Trophoblast cell (in vitro differentiated cells and primary cell): ENCODE measurements around the gene NAV3.

Source experiments
- DNase-seq, 2 donors: peaks; one replicate each; pipeline ENCODE4 v3.0.0-alpha.2; 2016
- H2AFZ ChIP-seq: 2 replicates; pipeline ENCODE4 v1.6.1; 2013; ENCODE audit warnings: low read length, moderate library complexity, mild to moderate bottlenecking; ENCODE audit not compliant: insufficient read depth, poor library complexity
- H2AK5ac ChIP-seq: 2 replicates; pipeline ENCODE4 v1.6.1; 2013; ENCODE audit warnings: mild to moderate bottlenecking, low read length
- H2BK120ac ChIP-seq: 2 replicates; pipeline ENCODE4 v1.6.1; 2013; ENCODE audit warnings: low read length, mild to moderate bottlenecking, moderate library complexity; ENCODE audit not compliant: insufficient read depth, poor library complexity
- H2BK12ac ChIP-seq: 2 replicates; pipeline ENCODE4 v1.6.1; 2013; ENCODE audit warnings: mild to moderate bottlenecking, low read length, moderate library complexity
- H2BK5ac ChIP-seq: 2 replicates; pipeline ENCODE4 v1.6.1; 2013; ENCODE audit warnings: low read length, low read depth, moderate library complexity, mild to moderate bottlenecking; ENCODE audit not compliant: poor library complexity
- H3K14ac ChIP-seq: 2 replicates; pipeline ENCODE4 v1.6.1; 2013; ENCODE audit warnings: mild to moderate bottlenecking, low read length
- H3K18ac ChIP-seq: 2 replicates; pipeline ENCODE4 v1.6.1; 2013; ENCODE audit warnings: mild to moderate bottlenecking, low read length
- H3K23ac ChIP-seq: 2 replicates; pipeline ENCODE4 v1.6.1; 2013; ENCODE audit warnings: low read length
- H3K27ac ChIP-seq: 2 replicates; pipeline ENCODE4 v1.5.1; 2013; ENCODE audit warnings: low read depth, mild to moderate bottlenecking, inconsistent platforms, low read length, moderate library complexity
- H3K27me3 ChIP-seq: 2 replicates; pipeline ENCODE4 v1.6.1; 2013; ENCODE audit warnings: inconsistent platforms, mild to moderate bottlenecking, low read length, moderate library complexity; ENCODE audit not compliant: insufficient read depth
- H3K36me3 ChIP-seq, 2 experiments: 1 replicate in 1 of 2; 2 replicates in 1 of 2; pipeline ENCODE4 v1.6.1; 2013; ENCODE audit warnings: low read length in 2 of 2, mild to moderate bottlenecking in 2 of 2, moderate library complexity in 1 of 2; ENCODE audit not compliant: insufficient read depth in 2 of 2, control insufficient read depth in 1 of 2
- H3K4ac ChIP-seq: 2 replicates; pipeline ENCODE4 v1.6.1; 2013; ENCODE audit warnings: low read depth, mild to moderate bottlenecking, low read length, moderate library complexity
- H3K4me1 ChIP-seq, 2 experiments: 1 replicate in 1 of 2; 2 replicates in 1 of 2; pipeline ENCODE4 v1.6.1; 2013; ENCODE audit warnings: low read length in 2 of 2, mild to moderate bottlenecking in 2 of 2, moderate library complexity in 1 of 2; ENCODE audit not compliant: insufficient read depth in 2 of 2, control insufficient read depth in 1 of 2
- H3K4me2 ChIP-seq: 2 replicates; pipeline ENCODE4 v1.6.1; 2013; ENCODE audit warnings: inconsistent platforms, mild to moderate bottlenecking, low read length, moderate library complexity
- H3K4me3 ChIP-seq: 2 replicates; pipeline ENCODE4 v1.5.1; 2013; ENCODE audit warnings: mild to moderate bottlenecking, low read depth, low read length, inconsistent platforms
- H3K79me1 ChIP-seq: one replicate; pipeline ENCODE4 v1.6.1; 2013; ENCODE audit warnings: low read length
- H3K79me2 ChIP-seq: 2 replicates; pipeline ENCODE4 v1.6.1; 2013; ENCODE audit warnings: low read length, mild to moderate bottlenecking; ENCODE audit not compliant: control insufficient read depth, insufficient read depth, poor library complexity
- H3K9ac ChIP-seq: 2 replicates; pipeline ENCODE4 v1.6.1; 2013; ENCODE audit warnings: mild to moderate bottlenecking, low read length
- H3K9me3 ChIP-seq: 2 replicates; pipeline ENCODE4 v1.6.1; 2013; ENCODE audit warnings: low read depth, mild to moderate bottlenecking, control low read depth, inconsistent platforms, low read length; ENCODE audit not compliant: insufficient read depth
- H4K12ac ChIP-seq: 2 replicates; pipeline ENCODE4 v1.6.1; 2013; ENCODE audit warnings: low read depth, mild to moderate bottlenecking, low read length, moderate library complexity
- H4K8ac ChIP-seq: 2 replicates; pipeline ENCODE4 v1.6.1; 2013; ENCODE audit warnings: low read depth, mild to moderate bottlenecking, low read length, moderate library complexity
- H4K91ac ChIP-seq: one replicate; pipeline ENCODE4 v1.6.1; 2013; ENCODE audit warnings: low read depth, mild to moderate bottlenecking, low read length, moderate library complexity
- WGBS: extraction: QIAGEN DNeasy Blood & Tissue Kit; methylation state at CpG from one replicate; pipeline ENCODE4 v1.1.7; 2013; ENCODE audit warnings: missing lambda C conversion rate; ENCODE audit not compliant: insufficient read length, insufficient coverage; ENCODE audit errors: extremely low coverage; 5-methylcytosine and 5-hydroxymethylcytosine counted together

NAV3 gene

DNA sequence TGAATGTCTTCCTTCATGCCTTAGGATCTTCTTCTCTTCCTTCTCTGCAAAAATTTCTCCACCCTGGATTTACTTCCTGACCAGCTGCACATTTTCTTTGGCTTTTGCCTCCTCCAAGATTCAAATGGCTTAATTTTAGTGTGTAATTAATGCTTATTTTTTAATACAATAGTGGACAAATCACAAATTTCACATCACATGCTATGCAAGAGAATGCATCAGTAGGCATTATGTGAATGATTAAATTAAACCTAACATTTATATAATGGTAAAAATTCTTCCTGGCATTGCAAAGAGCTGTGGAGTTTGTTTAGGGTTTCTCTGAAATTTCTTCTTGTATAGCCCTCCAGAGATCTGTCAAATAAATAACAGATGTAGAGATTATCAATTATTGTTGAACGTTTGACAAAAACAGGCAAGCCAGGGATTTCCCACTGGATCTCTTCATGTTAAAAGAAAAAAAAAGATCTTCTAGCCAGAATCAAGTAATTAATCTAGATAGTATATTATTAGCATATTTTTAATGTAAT, 84.4 kb downstream of the NAV3 start:
- Histone ChIP-seq H3K27me3 (no peaks in the 10 kb centered on the region), H3K4me1 (no peaks in the 10 kb centered on the region), H4K12ac (no peak overlapping the region), H4K91ac (no peak overlapping the region), H2AK5ac (no peak overlapping the region), H3K36me3 (no peaks in the 10 kb centered on the region), H3K9ac (no peak overlapping the region), H3K79me1 (no peaks in the 10 kb centered on the region), H3K23ac (no peak overlapping the region), H3K18ac (no peak overlapping the region), H3K4me3 (no peak overlapping the region), H2BK12ac (no peak overlapping the region), H3K4ac (no peak overlapping the region), H2BK120ac (no peak overlapping the region), H4K8ac (no peak overlapping the region), H3K27ac (no peak overlapping the region), H2BK5ac (no peak overlapping the region), H3K9me3 (no peaks in the 10 kb centered on the region), H2AFZ (no peak overlapping the region), H3K79me2 (no peaks in the 10 kb centered on the region), H3K4me2 (no peak overlapping the region), H3K14ac (no peak overlapping the region)
- no peak for DNase-seq
- no CpG with 5 or more reads among the region's 1 CpG for WGBS

DNA sequence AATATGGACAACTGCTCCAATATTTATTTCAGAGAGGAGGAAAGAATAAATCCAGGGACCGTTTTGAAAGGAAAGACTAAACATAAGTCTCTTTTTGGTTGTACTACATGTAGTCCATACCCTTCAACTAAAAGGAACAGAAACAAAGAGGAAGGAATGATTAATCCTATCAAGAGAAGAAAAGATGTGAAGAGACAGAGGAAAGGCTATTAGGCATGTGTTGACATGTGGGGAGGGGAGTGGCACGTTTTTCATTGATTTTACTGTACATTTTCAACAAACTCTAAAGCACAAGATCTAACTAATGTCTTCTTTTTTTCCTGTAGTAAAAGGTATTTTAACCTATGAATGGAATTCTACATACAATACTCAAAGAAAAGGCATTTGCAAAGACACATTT, 85.6 kb downstream of the NAV3 start:
- Histone ChIP-seq H4K12ac (no peak overlapping the region), H3K4me3 (no peak overlapping the region), H3K23ac (no peak overlapping the region), H4K91ac (no peak overlapping the region), H3K9ac (no peak overlapping the region), H3K4ac (no peak overlapping the region), H2AK5ac (no peak overlapping the region), H3K27me3 (no peaks in the 10 kb centered on the region), H3K9me3 (no peaks in the 10 kb centered on the region), H4K8ac (no peak overlapping the region), H2AFZ (no peak overlapping the region), H3K14ac (no peak overlapping the region), H3K79me1 (no peaks in the 10 kb centered on the region), H2BK12ac (no peak overlapping the region), H2BK120ac (no peak overlapping the region), H3K36me3 (no peaks in the 10 kb centered on the region), H3K4me2 (no peak overlapping the region), H3K79me2 (no peaks in the 10 kb centered on the region), H3K27ac (no peak overlapping the region), H2BK5ac (no peak overlapping the region), H3K4me1 (no peaks in the 10 kb centered on the region), H3K18ac (no peak overlapping the region)
- DNase-seq, result no peak
- WGBS, result no CpG with 5 or more reads among the region's 2 CpGs

DNA sequence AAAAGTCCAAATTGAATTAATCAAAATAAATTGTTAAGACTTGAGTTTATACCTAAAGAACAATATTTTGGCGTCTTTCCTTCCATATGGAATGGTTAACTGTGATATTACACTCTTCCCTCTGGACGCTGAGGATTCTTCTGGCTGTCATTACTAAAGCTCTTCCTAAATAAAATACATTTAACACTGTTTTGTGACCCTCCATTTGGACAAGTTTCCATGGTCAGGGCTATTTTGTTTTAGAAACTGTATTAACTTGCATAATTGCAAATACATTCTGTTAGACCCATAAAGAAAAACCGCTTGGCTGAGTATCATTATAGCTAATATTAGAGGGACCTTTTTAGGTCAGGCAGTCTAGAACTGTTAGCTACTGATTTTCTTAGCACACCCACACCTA, 87.4 kb downstream of the NAV3 start:
- no peaks in the 10 kb centered on the region for H3K36me3 ChIP-seq
- no CpG with 5 or more reads among the region's 3 CpGs for WGBS
- no peak overlapping the region for H4K8ac ChIP-seq
- H3K27me3 ChIP-seq, result no peaks in the 10 kb centered on the region
- H4K12ac ChIP-seq, result no peak overlapping the region
- no peak overlapping the region for H3K18ac ChIP-seq
- no peak overlapping the region for H3K9ac ChIP-seq
- no peak for DNase-seq
- H3K27ac ChIP-seq, result no peak overlapping the region
- no peak overlapping the region for H3K4me3 ChIP-seq
- H3K79me2 ChIP-seq, result no peaks in the 10 kb centered on the region
- H2AK5ac ChIP-seq, result no peak overlapping the region
- H2BK120ac ChIP-seq, result no peak overlapping the region
- H3K23ac ChIP-seq, result no peak overlapping the region
- H3K4me2 ChIP-seq, result no peak overlapping the region
- H2AFZ ChIP-seq, result no peak overlapping the region
- no peak overlapping the region for H2BK5ac ChIP-seq
- no peaks in the 10 kb centered on the region for H3K4me1 ChIP-seq
- no peak overlapping the region for H4K91ac ChIP-seq
- H3K79me1 ChIP-seq, result no peaks in the 10 kb centered on the region
- H3K14ac ChIP-seq, result no peak overlapping the region
- H3K9me3 ChIP-seq, result no peaks in the 10 kb centered on the region
- no peak overlapping the region for H2BK12ac ChIP-seq
- no peak overlapping the region for H3K4ac ChIP-seq

DNA sequence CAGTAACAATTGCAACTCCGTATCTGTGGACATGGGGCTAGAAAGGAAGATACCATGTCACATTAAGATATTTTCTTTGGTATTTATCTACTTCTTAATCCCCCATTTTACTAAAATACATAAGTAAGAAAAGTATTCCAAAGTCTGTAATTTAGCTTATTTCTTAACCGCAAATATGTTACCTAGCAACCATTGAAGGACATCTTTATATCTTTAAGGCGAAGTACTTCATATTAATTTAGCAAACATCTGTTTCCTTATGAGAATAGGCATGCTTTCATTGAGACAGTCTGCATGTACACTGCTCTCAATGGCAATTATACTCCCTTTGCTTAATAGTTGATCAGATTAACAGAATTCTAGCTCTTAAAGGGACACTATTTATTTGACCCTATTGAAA, 88.8 kb downstream of the NAV3 start:
- Histone ChIP-seq H2BK12ac (no peak overlapping the region), H3K9me3 (no peaks in the 10 kb centered on the region), H2AFZ (no peak overlapping the region), H2BK5ac (no peak overlapping the region), H4K12ac (no peak overlapping the region), H3K27ac (no peak overlapping the region), H4K91ac (no peak overlapping the region), H3K4me2 (no peak overlapping the region), H3K9ac (no peak overlapping the region), H3K27me3 (no peaks in the 10 kb centered on the region), H3K23ac (no peak overlapping the region), H2AK5ac (no peak overlapping the region), H3K18ac (no peak overlapping the region), H4K8ac (no peak overlapping the region), H2BK120ac (no peak overlapping the region), H3K79me2 (no peaks in the 10 kb centered on the region), H3K4me3 (no peak overlapping the region), H3K14ac (no peak overlapping the region), H3K4me1 (no peaks in the 10 kb centered on the region), H3K36me3 (no peaks in the 10 kb centered on the region), H3K4ac (no peak overlapping the region), H3K79me1 (no peaks in the 10 kb centered on the region)
- DNase-seq, result no peak
- no CpG with 5 or more reads among the region's 3 CpGs for WGBS
